Right lobe of liver (tissue), 4 donors: ENCODE results near the gene CAMK1G.

ENCODE experiments used
- CTCF ChIP-seq, 4 donors: fragments of 200-600 bp in 3 of 4; fragments of 450-650 bp in 1 of 4; IDR thresholded peaks; one replicate each; pipeline versions ENCODE4 v1.5.1 to v1.8.0; 2016 to 2022; ENCODE audit warnings: antibody characterized with exemption in 4 of 4, mild to moderate bottlenecking in 2 of 4
- POLR2A ChIP-seq: fragments of 450-650 bp; IDR thresholded peaks from one replicate; pipeline ENCODE4 v1.6.1; 2017; ENCODE audit warnings: antibody characterized with exemption, mild to moderate bottlenecking
- donor health status: DM: no; HTN: no; CAD: no.
- donor health status: DM: no; HTN: no; CAD: no.
- donor health status: DM: no; HTN: yes; CAD: no.

GRCh38 chr1:209613400-209614150 is 30.1 kb downstream of the CAMK1G start:
- TF ChIP-seq POLR2A = no peak
- no peak for TF ChIP-seq CTCF (IDR thresholded peaks at IDR 0.05)
